Gastrocnemius medialis (tissue), 4 donors: ENCODE measurements around the gene CTSH. TPM values are rescaled to one million over a fixed set of nuclear protein-coding genes. Genes with fewer than 3 reads are reported as not detected.

Experiments
- ATAC-seq, 2 donors: fragments of 150-250 bp; one replicate each; pipeline ENCODE4 v1.9.1; 2016
- DNase-seq, 2 donors: peaks; one replicate each; pipeline ENCODE4 v3.0.0-alpha.2; 2019
- H3K27ac ChIP-seq, 4 donors: fragments of 200-600 bp; sonication (generic); 1 replicate in 1 of 4; 2 replicates in 3 of 4; pipeline ENCODE4 v1.5.1; 2016 to 2018; ENCODE audit warnings: mild to moderate bottlenecking in 2 of 4, moderate library complexity in 1 of 4
- H3K27me3 ChIP-seq, 3 donors: fragments of 200-600 bp; sonication (generic) in 2 of 3; 1 replicate in 1 of 3; 2 replicates in 2 of 3; pipeline versions ENCODE4 v1.5.1 to v1.6.0; 2016 to 2019; ENCODE audit warnings: mild to moderate bottlenecking in 1 of 3, moderate library complexity in 1 of 3
- H3K36me3 ChIP-seq, 2 donors: fragments of 200-600 bp; sonication (generic) in 1 of 2; one replicate each; pipeline ENCODE4 v1.5.1; 2017 to 2018
- H3K4me1 ChIP-seq, 2 donors: fragments of 200-600 bp; sonication (generic) in 1 of 2; one replicate each; pipeline ENCODE4 v1.5.1; 2016 to 2017; ENCODE audit warnings: mild to moderate bottlenecking in 2 of 2
- H3K4me3 ChIP-seq, 4 donors: fragments of 200-600 bp; sonication (generic) in 3 of 4; 1 replicate in 1 of 4; 2 replicates in 3 of 4; pipeline ENCODE4 v1.5.1; 2016 to 2019; ENCODE audit warnings: mild to moderate bottlenecking in 2 of 4
- H3K9me3 ChIP-seq, 3 donors: fragments of 200-600 bp; sonication (generic) in 2 of 3; 1 replicate in 1 of 3; 2 replicates in 2 of 3; pipeline ENCODE4 v1.5.1; 2016 to 2019
- CTCF ChIP-seq, 5 experiments: fragments of 450-650 bp in 3 of 5; fragments of 200-600 bp in 2 of 5; sonication (generic) in 2 of 5; IDR thresholded peaks in 4 of 5; conservative IDR thresholded peaks in 1 of 5; 1 replicate in 4 of 5; 2 replicates in 1 of 5; pipeline ENCODE4 v1.5.1; 2016 to 2019; ENCODE audit warnings: antibody characterized with exemption in 5 of 5, mild to moderate bottlenecking in 3 of 5, moderate library complexity in 3 of 5
- POLR2A ChIP-seq, 2 donors: fragments of 450-650 bp; IDR thresholded peaks; one replicate each; pipeline ENCODE4 v1.6.1; 2017; ENCODE audit warnings: antibody characterized with exemption in 2 of 2, mild to moderate bottlenecking in 2 of 2, moderate library complexity in 2 of 2
- in situ Hi-C, 4 donors: fragments of 200-750 bp; cut with MboI; loops; one replicate each; pipeline versions ENCODE4 v1.15.0 to v1.8.0; 2017; ENCODE audit warnings: low sequenced_read_pairs in 4 of 4
- intact Hi-C: fragments of 100-400 bp; cut with DNase I; formaldehyde crosslinking; loops from one replicate; pipeline ENCODE4 v1.15.1; 2023; ENCODE audit warnings: low total_unique reads
- total RNA-seq, 4 donors: library from RNA; depleted of rRNA; stranded (reverse); fragments of >200 nt; gene quantifications; one replicate each; pipeline versions ENCODE4 v1.1.0 to v1.2.3, GENCODE V29; 2016

The CTSH gene
- total RNA-seq, 4 donors from 2014 or later, result 27.4 to 42.1 (median 29.4) TPM

DNA sequence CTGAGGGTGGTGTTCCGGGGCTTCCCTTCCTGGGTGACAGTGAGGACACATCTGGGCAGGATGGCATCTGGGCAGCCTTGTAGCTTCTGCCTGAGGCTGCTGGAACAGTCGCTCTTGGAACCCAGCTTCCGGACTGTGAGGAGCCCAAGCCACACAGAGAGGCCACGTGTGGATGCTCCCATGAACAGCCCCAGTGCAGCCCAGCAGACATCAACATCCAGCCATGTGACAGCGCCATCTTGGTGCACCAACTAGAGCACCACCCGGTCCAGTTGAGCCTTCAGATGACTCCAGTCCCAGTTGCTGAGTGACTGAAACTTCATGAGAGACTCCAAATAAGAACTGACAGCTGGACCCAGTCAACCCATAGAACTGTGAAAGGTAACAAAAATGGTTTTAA, 15.5 kb upstream of the CTSH start:
- Histone ChIP-seq H3K36me3 (no peaks in the 10 kb centered on the region), H3K9me3 (no peaks in the 10 kb centered on the region), H3K27me3 (no peaks in the 10 kb centered on the region), H3K4me1 (no peaks in the 10 kb centered on the region), H3K27ac (no peak overlapping the region), H3K4me3 (no peak overlapping the region)
- TF ChIP-seq CTCF (IDR thresholded peaks at IDR 0.05 in 4 of 5, conservative IDR thresholded peaks at IDR 0.05 in 1 of 5) (no peak), POLR2A (IDR thresholded peaks at IDR 0.05) (no peak)
- intact Hi-C loops (no loop called here), in situ Hi-C loops (no loop called here)
- ATAC-seq (no peak), DNase-seq (no peak)

GRCh38 chr15:78959360-78959759, 14.5 kb upstream of the CTSH start:
- Histone ChIP-seq H3K4me1 (no peaks in the 10 kb centered on the region), H3K4me3 (no peak overlapping the region), H3K27me3 (no peaks in the 10 kb centered on the region), H3K36me3 (no peaks in the 10 kb centered on the region), H3K9me3 (no peaks in the 10 kb centered on the region), H3K27ac (no peak overlapping the region)
- intact Hi-C loops (no loop called here), in situ Hi-C loops (no loop called here)
- DNase-seq, result no peak
- no peak for ATAC-seq
- TF ChIP-seq POLR2A (IDR thresholded peaks at IDR 0.05) (no peak), CTCF (IDR thresholded peaks at IDR 0.05 in 4 of 5, conservative IDR thresholded peaks at IDR 0.05 in 1 of 5) (no peak)

DNA sequence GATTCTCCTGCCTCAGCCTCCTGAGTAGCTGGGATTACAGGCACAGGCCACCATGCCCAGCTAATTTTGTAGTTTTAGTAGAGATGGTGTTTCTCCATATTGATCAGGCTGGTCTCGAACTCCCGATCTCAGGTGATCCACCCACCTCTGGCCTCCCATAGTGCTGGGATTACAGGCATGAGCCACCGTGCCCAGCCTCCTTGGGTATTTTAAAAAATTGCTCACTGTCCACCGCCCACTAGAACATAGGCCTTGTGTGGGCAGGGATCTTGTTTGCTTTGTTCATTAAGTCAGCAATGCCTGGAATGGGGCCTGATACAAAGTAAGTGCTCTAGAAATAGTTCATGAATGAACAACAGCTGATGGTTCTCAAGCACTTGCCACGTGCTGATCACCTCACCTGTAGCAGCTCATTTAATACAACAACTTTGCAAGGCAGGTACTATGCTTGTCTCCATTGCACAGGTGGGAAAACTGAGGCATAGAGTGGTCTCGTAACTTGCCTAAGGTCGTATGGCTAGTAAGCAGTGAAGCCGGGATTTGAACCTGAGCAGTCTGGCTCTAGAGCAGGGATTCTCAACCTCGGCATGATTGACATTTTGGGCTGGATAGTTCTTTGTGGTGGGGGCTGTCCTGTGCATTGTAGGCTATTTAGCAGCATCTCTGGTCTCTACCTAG, 12.7 kb upstream of the CTSH start:
- no peaks in the 10 kb centered on the region for H3K4me1 ChIP-seq
- no peak overlapping the region for H3K27ac ChIP-seq
- in situ Hi-C loops, result no loop called here
- DNase-seq (no peak), ATAC-seq (no peak)
- H3K4me3 ChIP-seq, result no peak overlapping the region
- TF ChIP-seq CTCF (IDR thresholded peaks at IDR 0.05 in 4 of 5, conservative IDR thresholded peaks at IDR 0.05 in 1 of 5) (no peak), POLR2A (IDR thresholded peaks at IDR 0.05) (no peak)
- no peaks in the 10 kb centered on the region for H3K9me3 ChIP-seq
- H3K27me3 ChIP-seq, result no peaks in the 10 kb centered on the region
- H3K36me3 ChIP-seq, result no peaks in the 10 kb centered on the region
- intact Hi-C loops, result no loop called here

DNA sequence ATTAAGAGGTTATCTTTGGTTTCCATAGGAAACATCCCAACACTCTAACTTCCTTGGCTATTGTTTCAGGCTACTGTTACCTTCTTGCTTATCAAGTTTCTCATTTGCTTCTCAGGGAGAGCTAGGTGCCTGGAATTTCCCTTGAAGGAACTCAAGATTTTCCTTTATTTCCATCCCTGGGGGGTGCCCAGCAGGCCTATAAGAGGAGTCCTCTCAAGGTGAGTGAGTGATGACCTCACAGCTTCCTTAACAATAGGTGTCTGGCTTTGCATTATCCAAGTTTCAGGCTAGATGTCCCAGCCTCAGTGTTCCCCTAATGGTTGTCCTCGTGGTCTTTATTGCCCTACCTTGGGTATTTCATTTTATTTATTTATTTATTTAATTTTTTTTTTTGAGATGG, 12.1 kb upstream of the CTSH start:
- H3K27ac ChIP-seq, result no peak overlapping the region
- ATAC-seq, result no peak
- no peak for DNase-seq
- H3K4me1 ChIP-seq, result no peaks in the 10 kb centered on the region
- H3K9me3 ChIP-seq, result no peaks in the 10 kb centered on the region
- no peaks in the 10 kb centered on the region for H3K27me3 ChIP-seq
- H3K4me3 ChIP-seq, result no peak overlapping the region
- intact Hi-C loops (no loop called here), in situ Hi-C loops (no loop called here)
- TF ChIP-seq CTCF (IDR thresholded peaks at IDR 0.05 in 4 of 5, conservative IDR thresholded peaks at IDR 0.05 in 1 of 5) (no peak), POLR2A (IDR thresholded peaks at IDR 0.05) (no peak)
- H3K36me3 ChIP-seq, result no peaks in the 10 kb centered on the region

GRCh38 chr15:78955355-78955754, 10.5 kb upstream of the CTSH start:
- H3K27ac ChIP-seq, result no peak overlapping the region
- intact Hi-C loops, result no loop called here
- TF ChIP-seq POLR2A (IDR thresholded peaks at IDR 0.05), result no peak
- H3K36me3 ChIP-seq, result no peaks in the 10 kb centered on the region
- in situ Hi-C loops, result no loop called here
- ATAC-seq (no peak), DNase-seq (no peak)
- H3K4me3 ChIP-seq, result no peak overlapping the region
- peaks cover 0 to 4% of the 10 kb centered on the region in 2 donors for H3K4me1 ChIP-seq
- H3K27me3 ChIP-seq, result no peaks in the 10 kb centered on the region
- H3K9me3 ChIP-seq, result no peaks in the 10 kb centered on the region
